WTC11 (cell line): ENCODE data around the gene RTF1. TPM values are rescaled to one million over a fixed set of nuclear protein-coding genes. Genes with fewer than 3 reads are reported as not detected.
A peak's percentile ranks its signal among the peaks of the same experiment; 100 is the strongest.
"Not testable (repeated sequence)": the region's sequence is repeated elsewhere in the genome, so short reads cannot be mapped to it uniquely, and the experiment has no call there.

ENCODE experiments used
- ATAC-seq: fragments of 200-7000 bp; cut with Tn5 transposase; 2 replicates; pipeline ENCODE4 v1.10.0; 2021; ENCODE audit warnings: mild to moderate bottlenecking, moderate library complexity
- CTCF ChIA-PET: fragments of 300-600 bp; sonication (Branson Sonifier 250); formaldehyde crosslinking; loops from one replicate; lab custom pipeline; 2021; ENCODE audit warnings: antibody characterized with exemption; lab: Charles Lee
- POLR2A ChIA-PET: fragments of 350-600 bp; sonication (Branson Sonifier 250); formaldehyde crosslinking; loops from one replicate; lab custom pipeline; 2021; ENCODE audit warnings: antibody characterized with exemption; lab: Charles Lee
- DNase-seq: peaks from one replicate; pipeline ENCODE4 v3.0.0; 2021; ENCODE audit warnings: low spot score
- H3K27ac Mint-ChIP-seq: 2 replicates; pipeline ENCODE4 v1.8.0; 2021; ENCODE audit warnings: mixed read lengths
- H3K27me3 Mint-ChIP-seq: 2 replicates; pipeline ENCODE4 v1.8.0; 2021; ENCODE audit warnings: low read depth, mild to moderate bottlenecking, moderate library complexity, mixed read lengths
- H3K36me3 Mint-ChIP-seq: 2 replicates; pipeline ENCODE4 v1.8.0; 2021; ENCODE audit warnings: mixed read lengths
- H3K4me1 Mint-ChIP-seq: 2 replicates; pipeline ENCODE4 v1.8.0; 2022; ENCODE audit warnings: mixed read lengths
- H3K4me3 Mint-ChIP-seq: 2 replicates; pipeline ENCODE4 v1.8.0; 2021; ENCODE audit warnings: mild to moderate bottlenecking, moderate library complexity, mixed read lengths
- H3K9me3 Mint-ChIP-seq: 2 replicates; pipeline ENCODE4 v1.8.0; 2021; ENCODE audit warnings: mixed read lengths
- ATF1 ChIP-seq: sonication (generic); formaldehyde crosslinking; IDR thresholded peaks from 2 replicates; pipeline ENCODE4 v1.8.1; 2023; ENCODE audit warnings: mild to moderate bottlenecking, moderate library complexity, missing genetic modification reagents
- CREB1 ChIP-seq: sonication (generic); formaldehyde crosslinking; IDR thresholded peaks from 2 replicates; pipeline ENCODE4 v1.8.0; 2023; ENCODE audit warnings: mild to moderate bottlenecking, missing genetic modification reagents
- EMX1 ChIP-seq: fragments of 250-450 bp; sonication (Bioruptor Pico); IDR thresholded peaks from 2 replicates; pipeline ENCODE4 v1.8.0; 2021; ENCODE audit warnings: mild to moderate bottlenecking
- GRHL2 ChIP-seq: fragments of 250-450 bp; sonication (Bioruptor Pico); IDR thresholded peaks from 2 replicates; pipeline ENCODE4 v1.8.0; 2022; ENCODE audit warnings: mild to moderate bottlenecking, moderate library complexity; ENCODE audit not compliant: insufficient replicate concordance, severe bottlenecking
- GTF2I ChIP-seq: fragments of 250-450 bp; sonication (Bioruptor Pico); conservative IDR thresholded peaks from 2 replicates; pipeline ENCODE4 v1.4.0; 2021; ENCODE audit warnings: mild to moderate bottlenecking
- IRF2 ChIP-seq: sonication (generic); formaldehyde crosslinking; IDR thresholded peaks from 2 replicates; pipeline ENCODE4 v1.8.0; 2022; ENCODE audit warnings: low read depth, missing genetic modification reagents, borderline replicate concordance
- NR3C1 ChIP-seq: sonication (generic); formaldehyde crosslinking; conservative IDR thresholded peaks from 2 replicates; pipeline ENCODE4 v1.8.1; 2023; ENCODE audit warnings: low read depth, mild to moderate bottlenecking, missing genetic modification reagents
- RELA ChIP-seq: sonication (generic); formaldehyde crosslinking; IDR thresholded peaks from 2 replicates; pipeline ENCODE4 v1.8.1; 2022; ENCODE audit warnings: missing genetic modification reagents, mild to moderate bottlenecking, borderline replicate concordance
- SMAD3 ChIP-seq: sonication (generic); formaldehyde crosslinking; IDR thresholded peaks from 2 replicates; pipeline ENCODE4 v1.8.0; 2022; ENCODE audit warnings: missing genetic modification reagents, mild to moderate bottlenecking, borderline replicate concordance
- TCF7 ChIP-seq: sonication (generic); formaldehyde crosslinking; IDR thresholded peaks from 2 replicates; pipeline ENCODE4 v1.8.0; 2022; ENCODE audit warnings: mild to moderate bottlenecking, low read depth, missing genetic modification reagents, moderate library complexity
- TEAD1 ChIP-seq: sonication (generic); formaldehyde crosslinking; IDR thresholded peaks from 2 replicates; pipeline ENCODE4 v1.8.0; 2022; ENCODE audit warnings: mild to moderate bottlenecking, missing genetic modification reagents
- ZNF138 ChIP-seq: sonication (generic); formaldehyde crosslinking; conservative IDR thresholded peaks from 2 replicates; pipeline ENCODE4 v1.8.1; 2022; ENCODE audit warnings: mild to moderate bottlenecking, moderate library complexity, missing genetic modification reagents
- ZNF317 ChIP-seq: sonication (generic); formaldehyde crosslinking; IDR thresholded peaks from 2 replicates; pipeline ENCODE4 v1.8.1; 2023; ENCODE audit warnings: low read depth, mild to moderate bottlenecking, moderate library complexity, missing genetic modification reagents, borderline replicate concordance
- total RNA-seq: library from RNA; stranded (reverse); gene quantifications from 3 replicates; pipeline ENCODE4 v1.2.3, GENCODE V29; 2021
- TF ChIP-seq, protein P1 (sequence below): sonication (generic); formaldehyde crosslinking; IDR thresholded peaks from 2 replicates; pipeline ENCODE4 v1.8.1; 2023; ENCODE audit warnings: mild to moderate bottlenecking, moderate library complexity, missing genetic modification reagents
- TF ChIP-seq, protein P2 (sequence below): fragments of 250-450 bp; sonication (Bioruptor Pico); IDR thresholded peaks from 2 replicates; pipeline ENCODE4 v1.9.0; 2021; ENCODE audit warnings: mild to moderate bottlenecking
- TF ChIP-seq, protein P3 (sequence below): sonication (generic); formaldehyde crosslinking; IDR thresholded peaks from 2 replicates; pipeline ENCODE4 v1.8.0; 2022; ENCODE audit warnings: mild to moderate bottlenecking, missing genetic modification reagents
- TF ChIP-seq, protein P4 (sequence below): sonication (generic); formaldehyde crosslinking; IDR thresholded peaks from 2 replicates; pipeline ENCODE4 v1.8.1; 2023; ENCODE audit warnings: mild to moderate bottlenecking, missing genetic modification reagents, moderate library complexity
- TF ChIP-seq, protein P5 (sequence below): sonication (generic); formaldehyde crosslinking; IDR thresholded peaks from 2 replicates; pipeline ENCODE4 v1.8.1; 2023; ENCODE audit warnings: mild to moderate bottlenecking, missing genetic modification reagents

RTF1 gene
- total RNA-seq, 1 experiment from 2014 or later, result 52.3 TPM

DNA sequence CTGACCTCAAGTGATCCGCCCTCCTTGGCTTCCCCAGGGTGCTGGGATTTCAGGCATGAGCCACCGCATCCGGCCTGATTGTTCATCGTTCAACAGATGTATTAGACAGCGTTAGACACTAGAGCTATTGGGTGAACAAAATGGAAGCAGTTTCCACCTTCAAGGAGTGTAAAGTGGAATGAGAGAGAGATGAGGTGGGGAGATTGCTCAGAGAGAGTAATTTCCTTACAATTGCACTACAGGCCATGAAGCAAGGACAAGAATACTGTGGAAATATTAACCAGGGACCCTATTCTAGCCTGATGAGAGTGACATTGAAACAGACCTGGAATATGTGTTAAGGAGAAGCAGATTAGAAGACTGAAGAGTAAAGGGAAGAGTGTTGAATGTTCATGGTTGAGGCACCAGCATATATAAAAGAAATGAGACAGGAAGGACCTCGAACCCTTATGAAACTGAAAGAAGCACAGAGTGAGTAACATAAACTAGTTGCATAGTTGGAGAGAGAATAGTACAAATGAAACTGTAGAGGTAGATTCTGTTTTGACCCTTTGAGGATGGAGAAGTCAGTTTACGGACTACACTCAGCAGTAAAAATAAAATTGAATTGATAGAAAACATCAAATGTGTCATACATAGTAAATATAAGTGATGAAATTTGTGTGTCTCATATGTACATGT, 7.2 kb downstream of the RTF1 start:
- DNase-seq, result no peak
- TF ChIP-seq GTF2I, result no peak
- Mint-ChIP-seq H3K36me3 (peaks cover 8% of the 10 kb centered on the region), H3K4me3 (no peak overlapping the region), H3K4me1 (peaks cover 3% of the 10 kb centered on the region), H3K9me3 (peaks cover 4% of the 10 kb centered on the region; the same call in 1 of the 2 replicates), H3K27ac (peak overlapping the region; percentile 0; the same call in 1 of the 2 replicates), H3K27me3 (no peaks in the 10 kb centered on the region)
- CTCF ChIA-PET, result no interaction called here
- no peak for ATAC-seq
- POLR2A ChIA-PET, result no interaction called here

DNA sequence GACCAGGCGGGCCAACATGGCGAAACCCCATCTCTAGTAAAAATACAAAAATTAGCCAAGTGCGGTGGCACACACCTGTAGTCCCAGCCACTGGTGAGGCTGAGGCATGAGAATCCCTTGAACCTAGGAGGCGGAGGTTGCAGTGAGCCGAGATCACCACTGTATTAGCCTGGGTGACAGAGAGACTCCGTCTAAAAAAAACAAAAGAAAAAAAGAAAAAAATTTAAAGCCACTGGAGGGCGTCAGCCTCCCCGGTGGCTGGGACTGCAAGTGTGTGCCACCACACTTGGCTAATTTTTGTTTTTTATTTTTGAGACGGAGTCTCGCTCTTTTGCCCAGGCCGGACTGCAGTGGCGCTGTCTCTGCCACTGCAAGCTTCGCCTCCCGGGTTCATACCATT, 7.9 kb downstream of the RTF1 start:
- Mint-ChIP-seq H3K27me3 (no peaks in the 10 kb centered on the region), H3K36me3 (peaks cover 8% of the 10 kb centered on the region), H3K27ac (no peak overlapping the region), H3K9me3 (peaks cover 4% of the 10 kb centered on the region; the same call in 1 of the 2 replicates), H3K4me1 (peaks cover 3% of the 10 kb centered on the region), H3K4me3 (no peak overlapping the region)
- TF ChIP-seq, protein P1, sequence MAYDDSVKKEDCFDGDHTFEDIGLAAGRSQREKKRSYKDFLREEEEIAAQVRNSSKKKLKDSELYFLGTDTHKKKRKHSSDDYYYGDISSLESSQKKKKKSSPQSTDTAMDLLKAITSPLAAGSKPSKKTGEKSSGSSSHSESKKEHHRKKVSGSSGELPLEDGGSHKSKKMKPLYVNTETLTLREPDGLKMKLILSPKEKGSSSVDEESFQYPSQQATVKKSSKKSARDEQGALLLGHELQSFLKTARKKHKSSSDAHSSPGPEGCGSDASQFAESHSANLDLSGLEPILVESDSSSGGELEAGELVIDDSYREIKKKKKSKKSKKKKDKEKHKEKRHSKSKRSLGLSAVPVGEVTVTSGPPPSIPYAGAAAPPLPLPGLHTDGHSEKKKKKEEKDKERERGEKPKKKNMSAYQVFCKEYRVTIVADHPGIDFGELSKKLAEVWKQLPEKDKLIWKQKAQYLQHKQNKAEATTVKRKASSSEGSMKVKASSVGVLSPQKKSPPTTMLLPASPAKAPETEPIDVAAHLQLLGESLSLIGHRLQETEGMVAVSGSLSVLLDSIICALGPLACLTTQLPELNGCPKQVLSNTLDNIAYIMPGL (CRISPR knock-in tag), result no peak
- no peak for TF ChIP-seq CREB1
- POLR2A ChIA-PET, result no interaction called here
- peak; percentile 65 for ATAC-seq
- CTCF ChIA-PET, result no interaction called here
- no peak for DNase-seq

DNA sequence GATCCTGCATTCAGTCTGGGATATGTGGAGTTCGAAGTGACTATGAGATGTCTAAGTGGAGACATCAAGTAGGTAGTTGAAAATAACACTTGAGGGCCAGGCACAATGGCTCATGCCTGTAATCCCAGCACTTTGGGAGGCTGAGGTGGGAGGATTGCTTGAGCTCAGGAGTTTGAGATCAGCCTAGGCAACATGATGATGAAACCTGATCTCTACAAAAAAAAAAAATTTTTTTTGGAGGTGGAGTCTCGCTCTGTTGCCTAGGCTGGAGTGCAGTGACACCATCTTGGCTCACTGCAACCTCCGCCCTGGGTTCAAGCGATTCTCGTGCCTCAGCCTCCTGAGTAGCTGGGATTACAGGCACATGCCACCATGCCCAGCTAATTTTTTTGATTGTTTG, 9.0 kb downstream of the RTF1 start:
- ATAC-seq, CTCF ChIA-PET, H3K36me3 Mint-ChIP-seq, H3K4me3 Mint-ChIP-seq, H3K9me3 Mint-ChIP-seq, POLR2A ChIA-PET, H3K4me1 Mint-ChIP-seq, DNase-seq, H3K27me3 Mint-ChIP-seq, H3K27ac Mint-ChIP-seq: not testable (repeated sequence)

DNA sequence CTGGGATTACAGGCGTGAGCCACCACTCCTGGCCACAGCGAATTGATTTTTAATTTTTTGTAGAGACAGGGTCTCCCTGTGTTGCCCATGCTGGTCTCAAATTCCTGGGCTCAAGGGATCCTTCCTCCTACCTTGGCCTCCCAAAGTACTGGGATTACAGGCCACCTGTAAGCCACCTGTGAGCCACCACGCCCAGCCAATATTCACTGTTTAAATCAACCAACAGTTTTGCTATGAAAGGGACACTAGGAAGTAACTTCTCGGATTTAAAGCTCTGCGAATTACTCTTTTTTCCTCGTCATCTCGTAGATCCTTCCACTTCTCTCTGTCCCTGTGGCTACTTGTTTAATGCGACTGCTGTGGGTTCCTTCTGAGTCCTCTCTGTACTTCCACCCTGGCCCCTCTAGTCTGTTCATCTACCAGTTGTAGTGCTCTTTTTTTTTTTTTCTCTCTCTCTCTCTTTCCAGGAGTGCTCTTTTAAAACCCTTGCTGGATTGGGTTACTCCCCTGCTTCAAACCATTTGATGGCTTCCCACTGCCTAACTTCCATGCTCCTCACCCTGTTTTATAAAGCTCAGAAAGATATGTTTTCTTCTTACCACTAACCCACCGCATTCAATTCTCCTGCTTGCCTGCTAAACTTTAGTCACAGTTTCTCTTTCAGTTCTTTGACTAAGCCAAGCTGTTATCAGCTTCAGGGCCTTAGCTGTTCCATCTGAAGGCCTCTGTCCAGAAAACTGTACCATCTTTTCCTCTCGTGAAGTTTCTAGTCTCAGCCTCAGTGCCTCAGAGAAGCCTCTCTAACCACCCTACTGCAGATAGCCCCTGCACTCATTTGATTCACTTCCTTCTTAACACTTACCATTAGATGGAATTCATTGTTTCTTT, 12.4 kb downstream of the RTF1 start:
- peaks cover 13% of the 10 kb centered on the region for H3K36me3 Mint-ChIP-seq
- no peak overlapping the region for H3K4me3 Mint-ChIP-seq
- CTCF ChIA-PET, result interaction anchor here (0.7 to 0.9 kb wide), 2 partner anchors 9 to 346 kb away, joined by 3 to 5 read pairs; no protein-coding TSS in a partner anchor
- DNase-seq, result no peak
- no peaks in the 10 kb centered on the region for H3K27me3 Mint-ChIP-seq
- POLR2A ChIA-PET, result no interaction called here
- H3K27ac Mint-ChIP-seq, result peak overlapping the region; percentile 60
- TF ChIP-seq NR3C1 (no peak), GRHL2 (no peak), ATF1 (CRISPR knock-in tag) (no peak), EMX1 (CRISPR knock-in tag) (no peak)
- TF ChIP-seq, protein P2, sequence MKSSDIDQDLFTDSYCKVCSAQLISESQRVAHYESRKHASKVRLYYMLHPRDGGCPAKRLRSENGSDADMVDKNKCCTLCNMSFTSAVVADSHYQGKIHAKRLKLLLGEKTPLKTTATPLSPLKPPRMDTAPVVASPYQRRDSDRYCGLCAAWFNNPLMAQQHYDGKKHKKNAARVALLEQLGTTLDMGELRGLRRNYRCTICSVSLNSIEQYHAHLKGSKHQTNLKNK, result no peak
- TF ChIP-seq, all 79 proteins: peak for 0
- Mint-ChIP-seq H3K4me1 (no peaks in the 10 kb centered on the region; the same call in 1 of the 2 replicates), H3K9me3 (peaks cover 4% of the 10 kb centered on the region; the same call in 1 of the 2 replicates)
- ATAC-seq, result no peak

DNA sequence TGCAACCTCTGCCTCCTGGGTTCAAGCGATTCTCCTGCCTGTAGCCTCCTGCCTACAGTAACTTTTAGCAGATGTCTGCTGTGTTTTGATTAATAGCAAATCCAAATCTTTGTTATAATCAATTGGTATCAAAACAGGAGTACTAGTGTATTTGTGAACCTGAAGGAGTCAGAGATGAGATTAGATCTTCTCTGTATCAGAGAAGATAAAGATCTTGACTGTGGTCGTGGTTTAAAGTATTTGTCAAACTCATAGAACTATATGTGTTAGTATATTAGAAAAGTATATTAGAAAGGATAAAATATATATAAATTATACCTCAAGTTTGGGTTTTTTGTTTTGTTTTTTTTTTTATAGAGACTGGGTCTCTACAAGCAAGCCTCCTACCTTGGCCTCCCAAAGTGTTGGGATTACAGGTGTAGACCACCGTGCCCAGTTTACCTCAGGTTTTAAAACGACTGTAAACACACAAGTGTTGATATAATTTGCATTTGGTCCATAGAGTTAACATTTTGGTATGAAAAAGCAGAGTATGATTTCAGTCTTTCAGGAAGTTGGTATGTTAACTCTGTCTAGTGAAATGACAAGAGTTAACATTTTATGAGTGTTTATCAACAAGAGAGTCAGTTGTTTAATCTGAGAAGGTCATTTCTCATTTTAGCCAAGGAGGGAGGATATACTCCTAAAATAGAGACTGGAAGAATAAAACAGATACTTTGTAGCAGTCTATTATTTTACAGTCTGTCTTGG, 18.3 kb downstream of the RTF1 start:
- H3K4me1 Mint-ChIP-seq, result no peaks in the 10 kb centered on the region
- no peaks in the 10 kb centered on the region for H3K27me3 Mint-ChIP-seq
- no peak overlapping the region for H3K27ac Mint-ChIP-seq
- ChIA-PET CTCF (no interaction called here), POLR2A (no interaction called here)
- ATAC-seq (no peak), DNase-seq (no peak)
- H3K9me3 Mint-ChIP-seq, result no peaks in the 10 kb centered on the region
- no peak overlapping the region for H3K4me3 Mint-ChIP-seq
- H3K36me3 Mint-ChIP-seq, result peaks cover 29% of the 10 kb centered on the region
- TF ChIP-seq, protein P3, sequence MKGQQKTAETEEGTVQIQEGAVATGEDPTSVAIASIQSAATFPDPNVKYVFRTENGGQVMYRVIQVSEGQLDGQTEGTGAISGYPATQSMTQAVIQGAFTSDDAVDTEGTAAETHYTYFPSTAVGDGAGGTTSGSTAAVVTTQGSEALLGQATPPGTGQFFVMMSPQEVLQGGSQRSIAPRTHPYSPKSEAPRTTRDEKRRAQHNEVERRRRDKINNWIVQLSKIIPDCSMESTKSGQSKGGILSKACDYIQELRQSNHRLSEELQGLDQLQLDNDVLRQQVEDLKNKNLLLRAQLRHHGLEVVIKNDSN, result no peak
- TF ChIP-seq, protein P4, sequence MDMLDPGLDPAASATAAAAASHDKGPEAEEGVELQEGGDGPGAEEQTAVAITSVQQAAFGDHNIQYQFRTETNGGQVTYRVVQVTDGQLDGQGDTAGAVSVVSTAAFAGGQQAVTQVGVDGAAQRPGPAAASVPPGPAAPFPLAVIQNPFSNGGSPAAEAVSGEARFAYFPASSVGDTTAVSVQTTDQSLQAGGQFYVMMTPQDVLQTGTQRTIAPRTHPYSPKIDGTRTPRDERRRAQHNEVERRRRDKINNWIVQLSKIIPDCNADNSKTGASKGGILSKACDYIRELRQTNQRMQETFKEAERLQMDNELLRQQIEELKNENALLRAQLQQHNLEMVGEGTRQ, result no peak
- TF ChIP-seq CREB1 (no peak), ZNF138 (CRISPR knock-in tag) (no peak), SMAD3 (CRISPR knock-in tag) (no peak), ZNF317 (CRISPR knock-in tag) (no peak), RELA (CRISPR knock-in tag) (no peak), TEAD1 (no peak), GRHL2 (no peak), TCF7 (no peak), IRF2 (CRISPR knock-in tag) (no peak)
- TF ChIP-seq, protein P5, sequence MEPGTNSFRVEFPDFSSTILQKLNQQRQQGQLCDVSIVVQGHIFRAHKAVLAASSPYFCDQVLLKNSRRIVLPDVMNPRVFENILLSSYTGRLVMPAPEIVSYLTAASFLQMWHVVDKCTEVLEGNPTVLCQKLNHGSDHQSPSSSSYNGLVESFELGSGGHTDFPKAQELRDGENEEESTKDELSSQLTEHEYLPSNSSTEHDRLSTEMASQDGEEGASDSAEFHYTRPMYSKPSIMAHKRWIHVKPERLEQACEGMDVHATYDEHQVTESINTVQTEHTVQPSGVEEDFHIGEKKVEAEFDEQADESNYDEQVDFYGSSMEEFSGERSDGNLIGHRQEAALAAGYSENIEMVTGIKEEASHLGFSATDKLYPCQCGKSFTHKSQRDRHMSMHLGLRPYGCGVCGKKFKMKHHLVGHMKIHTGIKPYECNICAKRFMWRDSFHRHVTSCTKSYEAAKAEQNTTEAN (CRISPR knock-in tag), result no peak
